Heart left ventricle (tissue), 13 donors: ENCODE data around the gene DIO3.

ENCODE experiments used
- POLR2A ChIP-seq, 2 donors: fragments of 450-650 bp; IDR thresholded peaks; one replicate each; pipeline ENCODE4 v1.6.1; 2017; ENCODE audit warnings: antibody characterized with exemption in 2 of 2, mild to moderate bottlenecking in 2 of 2, moderate library complexity in 2 of 2
- TF ChIP-seq, protein P1 (sequence below), 12 donors: fragments of 200-600 bp; sonication (generic) in 4 of 12; IDR thresholded peaks; one replicate each; pipeline versions ENCODE4 v1.5.0 to v1.8.0; 2018 to 2022; ENCODE audit warnings: antibody characterized with exemption in 12 of 12, mild to moderate bottlenecking in 5 of 12
- donor health status: ischemic (EF 13 %, LVEDD 7.1; RV severe dilation, severe dysfunction).
- donor health status: DM: no; HTN: yes; CAD: no.
- donor health status: DM: no; HTN: no; CAD: no.
- donor health status: ischemic (EF 25% LVEDD 6.9; RV normal size, moderate dysfunction).
- donor health status: ischemic (EF 25% LVEDD 5.7; RV mildly dilated, moderate dysfunction).
- donor health status: ischemic (EF 35%, LVEDD 5.7; RV mildly dilated, moderate dysfunction).
- donor health status: nonischemic (EF 11% LVEDD 7.7; RV severe dilation, severe dysfunction).
- donor health status: DM: yes; HTN: yes; CAD: no.
- donor health status: PGD.
- donor health status: ischemic (EF 29% LVEDD 5.4; RV normal size, mild dysfunction).
- donor health status: nonischemic (EF 23%, LVEDD 6.1; RV moderate dilation, normal function).

GRCh38 chr14:101583715-101584054, 22.4 kb downstream of the DIO3 start:
- TF ChIP-seq, protein P1, sequence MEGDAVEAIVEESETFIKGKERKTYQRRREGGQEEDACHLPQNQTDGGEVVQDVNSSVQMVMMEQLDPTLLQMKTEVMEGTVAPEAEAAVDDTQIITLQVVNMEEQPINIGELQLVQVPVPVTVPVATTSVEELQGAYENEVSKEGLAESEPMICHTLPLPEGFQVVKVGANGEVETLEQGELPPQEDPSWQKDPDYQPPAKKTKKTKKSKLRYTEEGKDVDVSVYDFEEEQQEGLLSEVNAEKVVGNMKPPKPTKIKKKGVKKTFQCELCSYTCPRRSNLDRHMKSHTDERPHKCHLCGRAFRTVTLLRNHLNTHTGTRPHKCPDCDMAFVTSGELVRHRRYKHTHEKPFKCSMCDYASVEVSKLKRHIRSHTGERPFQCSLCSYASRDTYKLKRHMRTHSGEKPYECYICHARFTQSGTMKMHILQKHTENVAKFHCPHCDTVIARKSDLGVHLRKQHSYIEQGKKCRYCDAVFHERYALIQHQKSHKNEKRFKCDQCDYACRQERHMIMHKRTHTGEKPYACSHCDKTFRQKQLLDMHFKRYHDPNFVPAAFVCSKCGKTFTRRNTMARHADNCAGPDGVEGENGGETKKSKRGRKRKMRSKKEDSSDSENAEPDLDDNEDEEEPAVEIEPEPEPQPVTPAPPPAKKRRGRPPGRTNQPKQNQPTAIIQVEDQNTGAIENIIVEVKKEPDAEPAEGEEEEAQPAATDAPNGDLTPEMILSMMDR (IDR thresholded peaks at IDR 0.05) = no peak
- no peak for TF ChIP-seq POLR2A (IDR thresholded peaks at IDR 0.05)
